SK-N-SH (cell line): ENCODE data around the gene ZNF521. TPM values are rescaled to one million over a fixed set of nuclear protein-coding genes. Genes with fewer than 3 reads are reported as not detected.

Source experiments
- CTCF ChIA-PET: fragments of 300-600, 350-600 bp; formaldehyde crosslinking; extraction: SDS; loops from one replicate; lab custom pipeline; 2021; lab: Yijun Ruan, JAX
- POLR2A ChIA-PET: fragments of 350-600 bp; sonication (Branson Sonifier 250); formaldehyde crosslinking; extraction: SDS; loops from one replicate; lab custom pipeline; 2020; ENCODE audit warnings: antibody characterized with exemption, inconsistent platforms; lab: Yijun Ruan, JAX
- DNase-seq: peaks from one replicate; pipeline ENCODE4 v3.0.0; 2012
- H2AFZ ChIP-seq: fragments of 200-600 bp; sonication (generic); 2 replicates; pipeline ENCODE4 v1.8.1; 2016; ENCODE audit warnings: antibody characterized with exemption, mild to moderate bottlenecking, low read depth
- H3F3A ChIP-seq: fragments of 200-600 bp; sonication (generic); replicated peaks from 2 replicates; pipeline ENCODE3; 2016; ENCODE audit warnings: antibody characterized with exemption, mild to moderate bottlenecking; ENCODE audit not compliant: insufficient read depth
- H3K27ac ChIP-seq, 2 experiments: fragments of 200-500 bp in 1 of 2; fragments of 200-600 bp in 1 of 2; sonication (Bioruptor generic) in 1 of 2; sonication (generic), shearing (Covaris generic) in 1 of 2; 2 replicates each; pipeline versions ENCODE4 v1.5.1 to v1.6.1; 2014 to 2016; ENCODE audit warnings: low read depth in 2 of 2, inconsistent platforms in 1 of 2, low read length in 1 of 2, mild to moderate bottlenecking in 1 of 2, mixed read lengths in 1 of 2
- H3K27me3 ChIP-seq: fragments of 200-600 bp; sonication (generic), shearing (Covaris generic); 2 replicates; pipeline ENCODE4 v1.6.1; 2016; ENCODE audit warnings: mixed run types; ENCODE audit not compliant: insufficient read depth
- H3K36me3 ChIP-seq, 2 experiments: fragments of 200-500 bp in 1 of 2; fragments of 200-600 bp in 1 of 2; sonication (Bioruptor generic) in 1 of 2; sonication (generic) in 1 of 2; replicated peaks in 1 of 2; 2 replicates each; pipeline versions ENCODE3 to v1.5.1; 2014 to 2016; ENCODE audit warnings: low read length in 1 of 2, mild to moderate bottlenecking in 1 of 2; ENCODE audit not compliant: insufficient read depth in 2 of 2, control insufficient read depth in 1 of 2
- H3K4me1 ChIP-seq, 2 experiments: fragments of 200-500 bp in 1 of 2; fragments of 200-600 bp in 1 of 2; sonication (Bioruptor generic) in 1 of 2; sonication (generic), shearing (Covaris generic) in 1 of 2; 2 replicates each; pipeline versions ENCODE4 v1.5.1 to v1.6.1; 2014 to 2016; ENCODE audit warnings: low read depth in 1 of 2, low read length in 1 of 2, mixed run types in 1 of 2; ENCODE audit not compliant: insufficient read depth in 2 of 2, control insufficient read depth in 1 of 2
- H3K4me2 ChIP-seq: fragments of 200-600 bp; sonication (generic), shearing (Covaris generic); 2 replicates; pipeline ENCODE4 v1.6.1; 2017; ENCODE audit warnings: mixed run types
- H3K4me3 ChIP-seq, 2 experiments: fragments of 200-500 bp in 1 of 2; fragments of 200-600 bp in 1 of 2; sonication (Bioruptor generic) in 1 of 2; sonication (generic), shearing (Covaris generic) in 1 of 2; 2 replicates each; pipeline versions ENCODE4 v1.5.1 to v1.8.1; 2014 to 2016; ENCODE audit warnings: low read depth in 2 of 2, inconsistent platforms in 1 of 2, low read length in 1 of 2, mild to moderate bottlenecking in 1 of 2, mixed read lengths in 1 of 2, moderate library complexity in 1 of 2
- H3K79me2 ChIP-seq: fragments of 200-600 bp; sonication (generic); 2 replicates; pipeline ENCODE4 v1.8.1; 2017; ENCODE audit warnings: mild to moderate bottlenecking; ENCODE audit not compliant: insufficient read depth
- H3K9ac ChIP-seq: fragments of 200-600 bp; sonication (generic); 2 replicates; pipeline ENCODE4 v1.6.1; 2017; ENCODE audit warnings: mixed run types
- H3K9me2 ChIP-seq: fragments of 200-600 bp; sonication (generic); 2 replicates; pipeline ENCODE4 v1.6.1; 2017; ENCODE audit warnings: mixed run types
- H3K9me3 ChIP-seq: fragments of 200-600 bp; sonication (generic); 2 replicates; pipeline ENCODE4 v1.6.1; 2017; ENCODE audit warnings: mixed run types, mild to moderate bottlenecking, moderate library complexity
- H4K20me1 ChIP-seq: fragments of 200-600 bp; sonication (generic); 2 replicates; pipeline ENCODE4 v1.6.1; 2017; ENCODE audit warnings: mild to moderate bottlenecking, mixed run types; ENCODE audit not compliant: insufficient read depth
- CHD2 ChIP-seq: fragments of 150-350 bp; IDR thresholded peaks from 2 replicates; pipeline ENCODE4 v1.6.1; 2018; ENCODE audit warnings: low read length; ENCODE audit not compliant: partially characterized antibody
- CTCF ChIP-seq: fragments of 200-600 bp; sonication (generic); IDR thresholded peaks from 2 replicates; pipeline ENCODE4 v1.6.1; 2017; ENCODE audit warnings: antibody characterized with exemption, mild to moderate bottlenecking, moderate library complexity
- ELF1 ChIP-seq: IDR thresholded peaks from 2 replicates; pipeline ENCODE4 v1.4.0; 2012
- EP300 ChIP-seq, 2 experiments: IDR thresholded peaks; 2 replicates each; pipeline versions ENCODE4 v1.4.0 to v1.6.1; 2012; ENCODE audit warnings: borderline replicate concordance in 1 of 2, low read depth in 1 of 2, low read length in 1 of 2
- GATA2 ChIP-seq: sonication (generic); formaldehyde crosslinking; IDR thresholded peaks from 2 replicates; pipeline ENCODE4 v1.5.0; 2020; ENCODE audit warnings: mild to moderate bottlenecking, missing genetic modification reagents
- NFIC ChIP-seq: IDR thresholded peaks from 2 replicates; pipeline ENCODE4 v1.4.0; 2012; ENCODE audit warnings: borderline replicate concordance
- NRF1 ChIP-seq: IDR thresholded peaks from 2 replicates; pipeline ENCODE4 v1.6.1; 2012; ENCODE audit warnings: low read depth, mild to moderate bottlenecking, low read length
- RAD21 ChIP-seq: IDR thresholded peaks from 2 replicates; pipeline ENCODE4 v1.6.1; 2012; ENCODE audit warnings: mild to moderate bottlenecking, low read length
- RCOR1 ChIP-seq: fragments of 150-350 bp; IDR thresholded peaks from 2 replicates; pipeline ENCODE4 v1.6.1; 2017; ENCODE audit warnings: antibody characterized with exemption, low read length
- SIN3A ChIP-seq: IDR thresholded peaks from 2 replicates; pipeline ENCODE4 v1.6.1; 2012; ENCODE audit warnings: low read depth, mild to moderate bottlenecking, low read length, moderate library complexity, borderline replicate concordance
- SMC3 ChIP-seq: IDR thresholded peaks from 2 replicates; pipeline ENCODE4 v1.6.1; 2012; ENCODE audit warnings: low read depth, low read length, improper control_type of control experiment
- TEAD4 ChIP-seq: IDR thresholded peaks from 2 replicates; pipeline ENCODE4 v1.4.0; 2012; ENCODE audit warnings: mild to moderate bottlenecking, borderline replicate concordance; ENCODE audit not compliant: insufficient read depth
- USF2 ChIP-seq: fragments of 150-350 bp; IDR thresholded peaks from 2 replicates; pipeline ENCODE4 v1.6.1; 2017; ENCODE audit warnings: antibody characterized with exemption, low read length, low read depth, borderline replicate concordance
- WGBS: methylation state at CpG from one replicate; pipeline ENCODE4 v1.1.6; 2017; ENCODE audit warnings: low lambda C conversion rate; 5-methylcytosine and 5-hydroxymethylcytosine counted together
- polyA plus RNA-seq, 3 experiments: library from polyadenylated mRNA; depleted of rRNA; stranded (reverse); fragments of >200 nt; gene quantifications; 2 replicates each; pipeline ENCODE4 v1.2.3, GENCODE V29; 2012
- TF ChIP-seq, protein P1 (sequence below): IDR thresholded peaks from 2 replicates; pipeline ENCODE4 v1.6.1; 2012; ENCODE audit warnings: mild to moderate bottlenecking, low read depth, low read length, moderate library complexity
- TF ChIP-seq, protein P2 (sequence below): IDR thresholded peaks from 2 replicates; pipeline ENCODE4 v1.4.0; 2012; ENCODE audit warnings: low read depth

ZNF521 gene
- polyA plus RNA-seq, 1 of the 3 experiments (the other 2 are of a cell fraction) = 14.1 TPM

- no peaks in the 10 kb centered on the region for H3K9me3 ChIP-seq
- no peaks in the 10 kb centered on the region for H3K27me3 ChIP-seq
- no peaks in the 10 kb centered on the region for H4K20me1 ChIP-seq
- H3K4me3 ChIP-seq = no peak overlapping the region
- CTCF ChIA-PET = interaction anchor here (0.9 kb wide), 1 partner anchor 12 kb away, joined by 3 read pairs; no protein-coding TSS in a partner anchor
- H2AFZ ChIP-seq = no peak overlapping the region
- no peaks in the 10 kb centered on the region for H3K79me2 ChIP-seq
- no peak for TF ChIP-seq RCOR1
- TF ChIP-seq, protein P1, sequence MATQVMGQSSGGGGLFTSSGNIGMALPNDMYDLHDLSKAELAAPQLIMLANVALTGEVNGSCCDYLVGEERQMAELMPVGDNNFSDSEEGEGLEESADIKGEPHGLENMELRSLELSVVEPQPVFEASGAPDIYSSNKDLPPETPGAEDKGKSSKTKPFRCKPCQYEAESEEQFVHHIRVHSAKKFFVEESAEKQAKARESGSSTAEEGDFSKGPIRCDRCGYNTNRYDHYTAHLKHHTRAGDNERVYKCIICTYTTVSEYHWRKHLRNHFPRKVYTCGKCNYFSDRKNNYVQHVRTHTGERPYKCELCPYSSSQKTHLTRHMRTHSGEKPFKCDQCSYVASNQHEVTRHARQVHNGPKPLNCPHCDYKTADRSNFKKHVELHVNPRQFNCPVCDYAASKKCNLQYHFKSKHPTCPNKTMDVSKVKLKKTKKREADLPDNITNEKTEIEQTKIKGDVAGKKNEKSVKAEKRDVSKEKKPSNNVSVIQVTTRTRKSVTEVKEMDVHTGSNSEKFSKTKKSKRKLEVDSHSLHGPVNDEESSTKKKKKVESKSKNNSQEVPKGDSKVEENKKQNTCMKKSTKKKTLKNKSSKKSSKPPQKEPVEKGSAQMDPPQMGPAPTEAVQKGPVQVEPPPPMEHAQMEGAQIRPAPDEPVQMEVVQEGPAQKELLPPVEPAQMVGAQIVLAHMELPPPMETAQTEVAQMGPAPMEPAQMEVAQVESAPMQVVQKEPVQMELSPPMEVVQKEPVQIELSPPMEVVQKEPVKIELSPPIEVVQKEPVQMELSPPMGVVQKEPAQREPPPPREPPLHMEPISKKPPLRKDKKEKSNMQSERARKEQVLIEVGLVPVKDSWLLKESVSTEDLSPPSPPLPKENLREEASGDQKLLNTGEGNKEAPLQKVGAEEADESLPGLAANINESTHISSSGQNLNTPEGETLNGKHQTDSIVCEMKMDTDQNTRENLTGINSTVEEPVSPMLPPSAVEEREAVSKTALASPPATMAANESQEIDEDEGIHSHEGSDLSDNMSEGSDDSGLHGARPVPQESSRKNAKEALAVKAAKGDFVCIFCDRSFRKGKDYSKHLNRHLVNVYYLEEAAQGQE = no peak
- TF ChIP-seq TEAD4 = no peak
- TF ChIP-seq NRF1 = no peak
- TF ChIP-seq NFIC = no peak
- TF ChIP-seq EP300 (IDR thresholded peaks at IDR 0.05; ENCODE audit: borderline replicate concordance in 1 of 2, low read depth in 1 of 2, low read length in 1 of 2) = no peak
- no peak for TF ChIP-seq SIN3A
- TF ChIP-seq, protein P2, sequence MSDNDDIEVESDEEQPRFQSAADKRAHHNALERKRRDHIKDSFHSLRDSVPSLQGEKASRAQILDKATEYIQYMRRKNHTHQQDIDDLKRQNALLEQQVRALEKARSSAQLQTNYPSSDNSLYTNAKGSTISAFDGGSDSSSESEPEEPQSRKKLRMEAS = no peak
- no peak for TF ChIP-seq USF2
- no peak for TF ChIP-seq ELF1
- TF ChIP-seq CHD2 = no peak
- TF ChIP-seq RAD21 = no peak
- TF ChIP-seq CTCF = no peak
- TF ChIP-seq GATA2 (CRISPR knock-in tag) = no peak
- no peak for TF ChIP-seq SMC3
- no peak overlapping the region for H3K9ac ChIP-seq
- POLR2A ChIA-PET = no interaction called here
- no peak overlapping the region for H3K4me2 ChIP-seq
- H3K4me1 ChIP-seq = peaks cover 0 to 3% of the 10 kb centered on the region in 2 experiments; a peak in 3 of 4 replicates
- H3K9me2 ChIP-seq = no peaks in the 10 kb centered on the region
- H3K36me3 ChIP-seq = no peaks in the 10 kb centered on the region
- H3K27ac ChIP-seq = no peak overlapping the region
- no peak for DNase-seq
- H3F3A ChIP-seq = no peaks in the 10 kb centered on the region
- WGBS = 69% methylated on average over 3 of the region's 3 CpGs
Observed at GRCh38 chr18:25340762-25341161, 11.2 kb downstream of the ZNF521 start.
